ENCODE results near the gene KCNQ1.

Gene KCNQ1

GRCh38 chr11:2889362-2890273 lies 444.8 kb downstream of the KCNQ1 start:
- peaks cover 36% of the 10 kb centered on the region for H3K4me1 ChIP-seq (ENCODE audit: control insufficient read depth, insufficient read depth, low read length)
- H3K27me3 ChIP-seq (ENCODE audit: control insufficient read depth, insufficient read depth, low read length): peaks cover 31% of the 10 kb centered on the region
- H3K9me3 ChIP-seq (ENCODE audit: control insufficient read depth, insufficient read depth, low read depth, low read length): peaks cover 1% of the 10 kb centered on the region
- no peak overlapping the region for H3K9ac ChIP-seq (ENCODE audit: low read length)
- H3K36me3 ChIP-seq (ENCODE audit: control insufficient read depth, insufficient read depth, low read length): no peaks in the 10 kb centered on the region
- no peak overlapping the region for H3K4me3 ChIP-seq (ENCODE audit: low read depth, low read length)
- no peak overlapping the region for H3K27ac ChIP-seq (ENCODE audit: low read depth, low read length)

DNA sequence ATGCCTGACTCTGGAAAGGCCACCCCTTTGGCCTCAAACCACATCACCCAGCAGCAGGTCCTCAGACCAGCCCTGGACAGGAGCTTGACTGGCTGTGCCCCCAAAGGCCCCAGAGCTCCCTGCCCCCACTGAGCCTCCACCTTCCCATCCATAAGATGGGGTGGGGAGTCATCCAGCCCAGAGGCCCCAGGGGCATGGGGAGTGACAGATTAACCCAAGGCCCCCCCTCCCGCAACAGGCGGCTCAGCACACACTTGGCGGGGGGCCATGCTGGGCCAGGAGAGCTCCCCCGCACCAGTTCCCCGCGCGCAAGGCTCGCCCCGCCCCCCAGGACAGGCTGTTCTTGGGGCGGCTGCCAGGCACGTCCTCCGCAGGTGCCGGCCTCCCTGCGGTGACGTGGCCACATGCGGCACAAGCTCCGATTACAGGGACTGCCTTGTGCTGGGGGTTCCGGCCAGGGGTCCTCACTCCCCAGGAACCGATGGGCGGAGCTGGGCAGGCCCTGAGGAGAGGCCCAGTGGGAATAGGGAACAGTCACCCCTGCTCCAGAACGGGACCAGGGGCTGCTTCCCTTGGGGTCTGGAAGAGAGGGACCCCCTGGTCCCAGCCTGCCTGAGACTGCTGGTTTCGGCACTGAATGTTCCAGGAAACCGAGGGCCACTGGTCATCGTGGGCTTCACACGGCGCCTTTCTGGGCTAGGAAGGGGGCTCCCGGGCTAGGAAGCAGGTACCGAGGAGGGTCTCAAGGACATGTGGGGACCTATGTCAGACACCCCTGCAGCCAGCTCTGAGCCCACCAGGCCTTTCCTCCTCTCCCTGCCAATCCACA lies 445.9 kb downstream of the KCNQ1 start:
- Histone ChIP-seq H3K4me1 (ENCODE audit: control insufficient read depth, insufficient read depth, low read length) (peaks cover 32% of the 10 kb centered on the region), H3K9me3 (ENCODE audit: control insufficient read depth, insufficient read depth, low read depth, low read length) (peaks cover 7% of the 10 kb centered on the region), H3K27ac (ENCODE audit: low read depth, low read length) (no peak overlapping the region), H3K4me3 (ENCODE audit: low read depth, low read length) (no peak overlapping the region), H3K9ac (ENCODE audit: low read length) (no peak overlapping the region), H3K27me3 (ENCODE audit: control insufficient read depth, insufficient read depth, low read length) (peaks cover 24% of the 10 kb centered on the region), H3K36me3 (ENCODE audit: control insufficient read depth, insufficient read depth, low read length) (no peaks in the 10 kb centered on the region)

GRCh38 chr11:2891326-2892214 lies 446.8 kb downstream of the KCNQ1 start:
- peaks cover 7% of the 10 kb centered on the region for H3K9me3 ChIP-seq (ENCODE audit: control insufficient read depth, insufficient read depth, low read depth, low read length)
- H3K36me3 ChIP-seq (ENCODE audit: control insufficient read depth, insufficient read depth, low read length): no peaks in the 10 kb centered on the region
- peak overlapping the region; percentile 78; the same call in 1 of the 2 replicates for H3K27ac ChIP-seq (ENCODE audit: low read depth, low read length)
- peaks cover 28% of the 10 kb centered on the region for H3K4me1 ChIP-seq (ENCODE audit: control insufficient read depth, insufficient read depth, low read length)
- H3K27me3 ChIP-seq (ENCODE audit: control insufficient read depth, insufficient read depth, low read length): peaks cover 20% of the 10 kb centered on the region
- H3K9ac ChIP-seq (ENCODE audit: low read length): peak overlapping the region; percentile 83
- peak overlapping the region; percentile 48; the same call in 1 of the 2 replicates for H3K4me3 ChIP-seq (ENCODE audit: low read depth, low read length)

GRCh38 chr11:2892215-2892966 lies 447.6 kb downstream of the KCNQ1 start:
- Histone ChIP-seq H3K36me3 (ENCODE audit: control insufficient read depth, insufficient read depth, low read length) (no peaks in the 10 kb centered on the region), H3K4me3 (ENCODE audit: low read depth, low read length) (peak overlapping the region; percentile 51), H3K4me1 (ENCODE audit: control insufficient read depth, insufficient read depth, low read length) (peaks cover 21% of the 10 kb centered on the region), H3K27ac (ENCODE audit: low read depth, low read length) (peak overlapping the region; percentile 78; the same call in 1 of the 2 replicates), H3K9me3 (ENCODE audit: control insufficient read depth, insufficient read depth, low read depth, low read length) (peaks cover 7% of the 10 kb centered on the region), H3K27me3 (ENCODE audit: control insufficient read depth, insufficient read depth, low read length) (peaks cover 11% of the 10 kb centered on the region), H3K9ac (ENCODE audit: low read length) (peak overlapping the region; percentile 83)

- Histone ChIP-seq H3K36me3 (ENCODE audit: control insufficient read depth, insufficient read depth, low read length) (no peaks in the 10 kb centered on the region), H3K4me3 (ENCODE audit: low read depth, low read length) (peak overlapping the region; percentile 51), H3K27me3 (ENCODE audit: control insufficient read depth, insufficient read depth, low read length) (peaks cover 5% of the 10 kb centered on the region), H3K4me1 (ENCODE audit: control insufficient read depth, insufficient read depth, low read length) (peaks cover 17% of the 10 kb centered on the region), H3K27ac (ENCODE audit: low read depth, low read length) (peak overlapping the region; percentile 78; the same call in 1 of the 2 replicates), H3K9ac (ENCODE audit: low read length) (peak overlapping the region; percentile 67), H3K9me3 (ENCODE audit: control insufficient read depth, insufficient read depth, low read depth, low read length) (peaks cover 7% of the 10 kb centered on the region)
Observed at GRCh38 chr11:2892967-2893528, 448.2 kb downstream of the KCNQ1 start.

- Histone ChIP-seq H3K9me3 (ENCODE audit: control insufficient read depth, insufficient read depth, low read depth, low read length) (peaks cover 7% of the 10 kb centered on the region), H3K36me3 (ENCODE audit: control insufficient read depth, insufficient read depth, low read length) (no peaks in the 10 kb centered on the region), H3K4me3 (ENCODE audit: low read depth, low read length) (no peak overlapping the region), H3K9ac (ENCODE audit: low read length) (no peak overlapping the region), H3K27me3 (ENCODE audit: control insufficient read depth, insufficient read depth, low read length) (peaks cover under 1% of the 10 kb centered on the region), H3K4me1 (ENCODE audit: control insufficient read depth, insufficient read depth, low read length) (peaks cover 17% of the 10 kb centered on the region), H3K27ac (ENCODE audit: low read depth, low read length) (no peak overlapping the region)
Observed at GRCh38 chr11:2893935-2894334, 449.1 kb downstream of the KCNQ1 start.

DNA sequence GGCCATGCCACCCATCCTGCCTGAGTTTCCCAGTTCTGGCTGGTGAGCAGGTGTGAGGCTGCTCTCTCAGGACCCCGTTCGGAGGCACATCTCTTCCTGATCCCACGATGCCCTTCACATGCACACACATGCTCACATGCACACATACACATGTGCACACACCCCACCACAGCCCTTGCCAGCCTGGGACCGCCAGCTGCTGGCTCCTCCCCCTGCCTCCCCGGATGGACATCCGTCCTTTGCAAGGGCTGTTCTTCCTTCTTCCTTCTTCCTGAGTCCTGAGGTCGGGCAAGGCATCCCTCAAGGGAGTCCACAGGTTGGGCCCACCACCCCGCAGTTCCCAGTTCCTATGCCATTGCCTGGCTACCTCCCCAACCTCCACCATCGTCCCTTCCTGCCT lies 451.2 kb downstream of the KCNQ1 start:
- H3K9ac ChIP-seq (ENCODE audit: low read length): no peak overlapping the region
- H3K27ac ChIP-seq (ENCODE audit: low read depth, low read length): no peak overlapping the region
- no peak overlapping the region for H3K4me3 ChIP-seq (ENCODE audit: low read depth, low read length)
- peaks cover 7% of the 10 kb centered on the region for H3K9me3 ChIP-seq (ENCODE audit: control insufficient read depth, insufficient read depth, low read depth, low read length)
- no peaks in the 10 kb centered on the region for H3K36me3 ChIP-seq (ENCODE audit: control insufficient read depth, insufficient read depth, low read length)
- H3K4me1 ChIP-seq (ENCODE audit: control insufficient read depth, insufficient read depth, low read length): peaks cover 15% of the 10 kb centered on the region
- peaks cover 4% of the 10 kb centered on the region for H3K27me3 ChIP-seq (ENCODE audit: control insufficient read depth, insufficient read depth, low read length)

GRCh38 chr11:2897048-2897447 lies 452.2 kb downstream of the KCNQ1 start:
- Histone ChIP-seq H3K4me3 (ENCODE audit: low read depth, low read length) (no peak overlapping the region), H3K9me3 (ENCODE audit: control insufficient read depth, insufficient read depth, low read depth, low read length) (peaks cover 7% of the 10 kb centered on the region), H3K27me3 (ENCODE audit: control insufficient read depth, insufficient read depth, low read length) (peaks cover 4% of the 10 kb centered on the region), H3K4me1 (ENCODE audit: control insufficient read depth, insufficient read depth, low read length) (peaks cover 13% of the 10 kb centered on the region; the same call in 1 of the 2 replicates), H3K36me3 (ENCODE audit: control insufficient read depth, insufficient read depth, low read length) (no peaks in the 10 kb centered on the region), H3K9ac (ENCODE audit: low read length) (no peak overlapping the region), H3K27ac (ENCODE audit: low read depth, low read length) (no peak overlapping the region)

GRCh38 chr11:2898366-2899079 lies 453.7 kb downstream of the KCNQ1 start:
- Histone ChIP-seq H3K36me3 (ENCODE audit: control insufficient read depth, insufficient read depth, low read length) (no peaks in the 10 kb centered on the region), H3K27ac (ENCODE audit: low read depth, low read length) (no peak overlapping the region), H3K4me1 (ENCODE audit: control insufficient read depth, insufficient read depth, low read length) (peaks cover 20% of the 10 kb centered on the region), H3K9me3 (ENCODE audit: control insufficient read depth, insufficient read depth, low read depth, low read length) (peaks cover 7% of the 10 kb centered on the region), H3K9ac (ENCODE audit: low read length) (no peak overlapping the region), H3K4me3 (ENCODE audit: low read depth, low read length) (no peak overlapping the region), H3K27me3 (ENCODE audit: control insufficient read depth, insufficient read depth, low read length) (peaks cover 4% of the 10 kb centered on the region)
